GM21529 (cell line): ENCODE data around the gene RIC1.

Source experiments
- ATAC-seq: cut with Tn5 transposase; IDR thresholded peaks from one replicate; pipeline ENCODE4 v1.9.1; 2021; ENCODE audit not compliant: unreplicated experiment

RIC1 gene

DNA sequence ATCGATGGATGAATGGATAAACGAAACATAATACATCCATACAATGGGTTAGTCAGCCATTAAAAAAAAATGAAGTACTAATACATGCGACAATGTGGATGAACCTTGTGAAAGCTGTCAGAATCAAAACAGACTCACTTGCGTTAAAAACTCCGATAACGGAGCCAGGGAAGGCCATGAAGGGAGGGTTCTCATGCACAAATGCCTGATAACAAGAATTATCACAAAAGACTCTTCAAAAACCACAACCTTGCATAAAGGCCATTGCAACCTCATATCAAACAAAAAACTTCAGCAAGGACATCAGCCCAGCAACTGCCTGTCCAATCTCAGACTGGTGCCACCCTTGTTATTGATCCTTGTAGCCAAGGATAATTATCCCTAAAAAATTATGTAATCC is 190.3 kb downstream of the RIC1 start:
- no peak for ATAC-seq

DNA sequence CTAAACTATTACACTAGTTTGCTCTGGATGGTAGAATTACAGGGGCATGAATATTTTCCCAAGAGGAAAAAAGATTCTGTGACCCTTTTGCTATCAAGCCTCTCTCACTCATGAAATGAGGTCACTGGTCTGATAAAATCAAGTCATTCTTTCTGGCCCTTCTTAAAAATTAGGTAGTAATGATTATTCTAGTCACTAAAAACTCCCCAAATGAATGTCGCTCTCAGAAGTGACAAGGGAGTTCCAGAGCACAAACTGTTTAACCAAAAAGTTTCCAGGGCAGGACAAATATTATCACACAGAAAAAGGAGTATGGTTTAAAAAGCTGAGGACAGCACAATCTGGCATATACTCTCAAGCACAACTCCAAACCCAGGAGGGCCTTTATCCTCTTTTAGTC is 191.5 kb downstream of the RIC1 start:
- no peak for ATAC-seq

DNA sequence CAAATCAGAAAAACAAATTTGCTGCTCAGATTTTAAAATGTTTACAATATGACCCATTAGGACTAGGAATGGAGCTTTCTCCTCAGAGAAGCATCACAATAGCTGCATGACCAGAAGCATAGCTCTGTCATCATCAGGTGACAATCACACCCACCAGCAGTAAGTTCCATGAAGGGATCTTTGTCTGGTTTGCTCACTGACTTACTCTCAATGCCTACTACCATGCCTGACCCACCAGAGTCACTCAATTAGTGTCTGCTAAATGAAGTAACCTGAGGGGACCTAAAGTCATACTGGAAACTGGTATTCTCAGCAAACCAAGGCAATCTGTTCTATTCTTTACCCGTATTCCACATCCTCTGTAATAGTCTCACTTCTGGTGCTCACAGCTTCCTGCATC is 196.3 kb downstream of the RIC1 start:
- no peak for ATAC-seq
